Naive thymus-derived CD4-positive, alpha-beta T cell (primary cell): ENCODE results near the gene RHOBTB1. TPM values are rescaled to one million over a fixed set of nuclear protein-coding genes. Genes with fewer than 3 reads are reported as not detected.

Experiments used
- ATAC-seq: fragments of 150-1000 bp; cut with Tn5 transposase; 2 replicates; pipeline ENCODE4 v1.10.0; 2021; ENCODE audit warnings: mild to moderate bottlenecking, moderate library complexity
- CTCF ChIA-PET: fragments of 350-600 bp; sonication (Branson Sonifier 250); formaldehyde crosslinking; loops from one replicate; lab custom pipeline; 2021; ENCODE audit warnings: antibody characterized with exemption; lab: Charles Lee
- POLR2A ChIA-PET: fragments of 350-600 bp; sonication (Branson Sonifier 250); formaldehyde crosslinking; loops from one replicate; lab custom pipeline; 2021; ENCODE audit warnings: antibody characterized with exemption, inconsistent platforms; lab: Charles Lee
- DNase-seq, 9 donors: peaks; one replicate each; pipeline versions ENCODE4 v3.0.0 to v3.0.0-alpha.2; 2020 to 2022; ENCODE audit warnings: mixed read lengths in 1 of 9
- H3K27ac ChIP-seq: one replicate; pipeline ENCODE4 v1.7.0; 2013; ENCODE audit warnings: mild to moderate bottlenecking, low read depth, low read length, moderate library complexity
- H3K27me3 ChIP-seq, 2 donors: one replicate each; pipeline ENCODE4 v1.7.0; 2013; ENCODE audit warnings: low read length in 2 of 2, mild to moderate bottlenecking in 2 of 2, moderate library complexity in 2 of 2; ENCODE audit not compliant: control insufficient read depth in 2 of 2, insufficient read depth in 2 of 2
- H3K36me3 ChIP-seq, 3 experiments: 1 replicate in 2 of 3; 2 replicates in 1 of 3; pipeline ENCODE4 v1.7.0; 2013; ENCODE audit warnings: low read length in 3 of 3, mild to moderate bottlenecking in 3 of 3, moderate library complexity in 1 of 3; ENCODE audit not compliant: insufficient read depth in 3 of 3, control insufficient read depth in 2 of 3
- H3K4me1 ChIP-seq, 2 donors: one replicate each; pipeline ENCODE4 v1.7.0; 2013; ENCODE audit warnings: low read length in 2 of 2, mild to moderate bottlenecking in 2 of 2, moderate library complexity in 1 of 2; ENCODE audit not compliant: control insufficient read depth in 2 of 2, insufficient read depth in 2 of 2
- H3K4me3 ChIP-seq: 2 replicates; pipeline ENCODE4 v1.7.0; 2013; ENCODE audit warnings: mild to moderate bottlenecking, low read length
- H3K9me3 ChIP-seq, 3 experiments: 1 replicate in 2 of 3; 2 replicates in 1 of 3; pipeline ENCODE4 v1.7.0; 2013; ENCODE audit warnings: low read length in 3 of 3; ENCODE audit not compliant: control insufficient read depth in 2 of 3
- H3K27ac Mint-ChIP-seq, 9 donors: one replicate each; pipeline ENCODE4 v1.8.0; 2020 to 2022; ENCODE audit warnings: mixed read lengths in 9 of 9, mild to moderate bottlenecking in 8 of 9, moderate library complexity in 5 of 9, inconsistent platforms in 2 of 9
- H3K27me3 Mint-ChIP-seq, 5 donors: one replicate each; pipeline ENCODE4 v1.8.0; 2021 to 2022; ENCODE audit warnings: mixed read lengths in 5 of 5, mild to moderate bottlenecking in 1 of 5
- H3K36me3 Mint-ChIP-seq, 5 donors: one replicate each; pipeline ENCODE4 v1.8.0; 2020 to 2022; ENCODE audit warnings: mixed read lengths in 5 of 5, mild to moderate bottlenecking in 3 of 5, inconsistent platforms in 1 of 5
- H3K4me1 Mint-ChIP-seq, 7 donors: one replicate each; pipeline ENCODE4 v1.8.0; 2020 to 2022; ENCODE audit warnings: mixed read lengths in 7 of 7, mild to moderate bottlenecking in 3 of 7, inconsistent platforms in 1 of 7
- H3K4me3 Mint-ChIP-seq, 10 donors: one replicate each; pipeline ENCODE4 v1.8.0; 2020 to 2022; ENCODE audit warnings: mild to moderate bottlenecking in 10 of 10, mixed read lengths in 10 of 10, moderate library complexity in 6 of 10, inconsistent platforms in 2 of 10
- H3K9me3 Mint-ChIP-seq, 11 donors: one replicate each; pipeline ENCODE4 v1.8.0; 2020 to 2022; ENCODE audit warnings: mixed read lengths in 11 of 11, mild to moderate bottlenecking in 4 of 11, inconsistent platforms in 1 of 11, moderate library complexity in 1 of 11
- intact Hi-C, 2 donors: fragments of 100-400 bp; cut with micrococcal nuclease; formaldehyde crosslinking; loops; one replicate each; pipeline ENCODE4 v1.15.1; 2023
- polyA plus RNA-seq, 2 donors: library from polyadenylated mRNA; unstranded; fragments of 300-500 nt; fragmentation: Illumina TruSeq; gene quantifications; one replicate each; pipeline ENCODE4 v1.2.3, GENCODE V29; 2021
- total RNA-seq, 6 experiments: library from RNA in 5 of 6; stranded (reverse) in 5 of 6; gene quantifications; 1 replicate in 5 of 6; 2 replicates in 1 of 6; pipeline ENCODE4 v1.2.3 and lab custom pipeline; 2021 to 2026

The RHOBTB1 gene
- total and polyA plus RNA-seq, 7 experiments from 2014 or later: 0.11 to 1.1 (median 0.22) TPM; not detected in 3

GRCh38 chr10:60878224-60878623 is 65.8 kb downstream of the RHOBTB1 start:
- peaks cover 0 to 5% (median 0%) of the 10 kb centered on the region in 11 donors for H3K9me3 Mint-ChIP-seq
- H3K36me3 Mint-ChIP-seq: no peaks in the 10 kb centered on the region
- CTCF ChIA-PET: no interaction called here
- H3K4me3 ChIP-seq: no peak overlapping the region
- DNase-seq (no peak), ATAC-seq (peak; percentile 18)
- no peak overlapping the region for H3K27ac Mint-ChIP-seq
- no peaks in the 10 kb centered on the region for H3K4me1 ChIP-seq
- H3K4me3 Mint-ChIP-seq: no peak overlapping the region
- H3K27me3 Mint-ChIP-seq: peaks cover 0 to 9% (median 7%) of the 10 kb centered on the region in 5 donors
- no peaks in the 10 kb centered on the region for H3K4me1 Mint-ChIP-seq
- no peaks in the 10 kb centered on the region for H3K27me3 ChIP-seq
- no peak overlapping the region for H3K27ac ChIP-seq
- no peaks in the 10 kb centered on the region for H3K9me3 ChIP-seq
- intact Hi-C loops: no loop called here
- POLR2A ChIA-PET: no interaction called here
- H3K36me3 ChIP-seq: no peaks in the 10 kb centered on the region

DNA sequence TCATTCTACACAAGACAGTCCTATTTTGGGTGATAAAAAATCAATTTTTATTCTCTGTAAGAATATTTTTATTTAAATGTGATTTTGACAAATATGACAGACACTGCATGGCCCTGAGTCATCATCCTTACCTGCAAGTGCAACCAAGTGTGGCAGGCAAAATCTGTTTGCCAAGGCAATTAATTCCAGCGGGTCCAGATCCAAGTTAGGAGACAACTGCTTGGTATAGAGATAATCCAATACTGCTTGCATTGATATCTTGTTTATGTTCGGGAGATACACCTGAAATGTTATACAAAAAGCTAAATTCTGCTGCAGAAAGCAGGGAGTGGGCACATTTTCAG is 66.2 kb downstream of the RHOBTB1 start:
- no peak overlapping the region for H3K4me3 Mint-ChIP-seq
- H3K36me3 Mint-ChIP-seq: no peaks in the 10 kb centered on the region
- peaks cover 0 to 5% (median 0%) of the 10 kb centered on the region in 11 donors for H3K9me3 Mint-ChIP-seq
- ChIA-PET CTCF (no interaction called here), POLR2A (no interaction called here)
- H3K36me3 ChIP-seq: no peaks in the 10 kb centered on the region
- no peaks in the 10 kb centered on the region for H3K27me3 ChIP-seq
- ATAC-seq: no peak
- H3K27ac Mint-ChIP-seq: no peak overlapping the region
- no peak for DNase-seq
- no peak overlapping the region for H3K27ac ChIP-seq
- no peak overlapping the region for H3K4me3 ChIP-seq
- H3K27me3 Mint-ChIP-seq: peaks cover 4 to 13% (median 7%) of the 10 kb centered on the region in 5 donors
- H3K9me3 ChIP-seq: no peaks in the 10 kb centered on the region
- intact Hi-C loops: no loop called here
- H3K4me1 Mint-ChIP-seq: no peaks in the 10 kb centered on the region
- H3K4me1 ChIP-seq: no peaks in the 10 kb centered on the region

DNA sequence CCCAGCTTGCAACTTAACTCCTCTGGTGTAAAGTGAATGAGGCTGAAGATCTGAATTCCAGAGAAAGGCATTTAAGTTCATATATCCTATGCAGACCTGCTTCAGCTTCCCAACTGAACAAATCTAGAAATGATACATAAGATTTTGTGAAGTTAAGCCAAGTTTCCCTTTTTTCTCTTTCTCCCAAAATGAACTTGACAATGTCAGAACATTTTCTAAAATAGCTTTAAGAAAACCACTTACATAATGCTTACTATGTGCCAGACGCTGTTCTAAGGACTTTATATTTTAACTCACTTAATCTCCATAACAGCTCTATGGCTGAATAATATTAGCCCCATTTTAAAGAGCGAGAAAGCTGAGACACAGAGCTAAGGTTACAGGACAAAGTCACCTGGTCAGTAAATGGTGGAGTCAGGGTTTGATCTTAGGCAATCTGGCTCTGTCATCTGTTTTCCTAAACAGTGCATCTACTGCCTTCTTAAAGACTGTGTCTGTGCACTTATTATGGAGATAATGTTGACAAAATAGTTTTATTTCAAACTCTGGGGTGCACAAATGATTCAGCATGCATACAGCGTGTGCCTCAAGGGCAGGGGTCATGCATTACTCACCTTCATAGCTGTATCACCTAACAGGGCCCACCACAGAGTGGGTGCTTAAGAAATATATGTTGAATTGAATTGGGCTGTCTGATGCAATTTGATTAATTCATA is 66.8 kb downstream of the RHOBTB1 start:
- H3K4me3 Mint-ChIP-seq: no peak overlapping the region
- CTCF ChIA-PET: no interaction called here
- peaks cover 0 to 5% (median 0%) of the 10 kb centered on the region in 11 donors for H3K9me3 Mint-ChIP-seq
- peaks cover 4 to 15% (median 7%) of the 10 kb centered on the region in 5 donors for H3K27me3 Mint-ChIP-seq
- H3K4me1 Mint-ChIP-seq: no peaks in the 10 kb centered on the region
- Histone ChIP-seq H3K36me3 (no peaks in the 10 kb centered on the region), H3K4me3 (no peak overlapping the region), H3K9me3 (no peaks in the 10 kb centered on the region), H3K27me3 (no peaks in the 10 kb centered on the region), H3K27ac (no peak overlapping the region), H3K4me1 (no peaks in the 10 kb centered on the region)
- intact Hi-C loops: no loop called here
- POLR2A ChIA-PET: no interaction called here
- no peak for ATAC-seq
- no peaks in the 10 kb centered on the region for H3K36me3 Mint-ChIP-seq
- no peak for DNase-seq
- no peak overlapping the region for H3K27ac Mint-ChIP-seq

GRCh38 chr10:60873758-60874157 is 70.2 kb downstream of the RHOBTB1 start:
- CTCF ChIA-PET: no interaction called here
- Mint-ChIP-seq H3K27ac (no peak overlapping the region), H3K4me3 (no peak overlapping the region), H3K36me3 (no peaks in the 10 kb centered on the region), H3K27me3 (peaks cover 6 to 24% (median 11%) of the 10 kb centered on the region in 5 donors), H3K4me1 (no peaks in the 10 kb centered on the region), H3K9me3 (no peaks in the 10 kb centered on the region)
- H3K36me3 ChIP-seq: no peaks in the 10 kb centered on the region
- H3K4me1 ChIP-seq: no peaks in the 10 kb centered on the region
- intact Hi-C loops: no loop called here
- POLR2A ChIA-PET: no interaction called here
- H3K9me3 ChIP-seq: no peaks in the 10 kb centered on the region
- DNase-seq (no peak), ATAC-seq (no peak)
- H3K27me3 ChIP-seq: no peaks in the 10 kb centered on the region
- no peak overlapping the region for H3K4me3 ChIP-seq
- H3K27ac ChIP-seq: no peak overlapping the region

DNA sequence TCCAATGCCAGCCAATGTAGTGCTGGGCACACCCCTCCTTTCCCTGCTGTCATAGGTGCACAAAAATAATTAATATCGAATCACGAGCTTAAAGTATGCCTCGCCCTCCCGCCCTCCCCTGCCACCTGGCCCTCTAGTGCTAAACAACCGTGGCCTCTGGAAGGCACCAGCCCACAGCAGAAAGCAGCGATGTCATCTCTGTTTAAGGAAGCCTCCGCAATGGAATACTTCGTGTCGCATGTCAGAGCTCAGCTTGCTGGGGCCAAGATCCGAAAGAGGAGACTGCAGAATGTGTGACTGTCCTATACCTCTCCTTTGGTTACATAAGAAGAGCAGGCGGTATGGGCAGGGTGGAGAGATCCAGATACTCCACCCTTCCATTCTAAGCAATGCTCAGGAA is 71.5 kb downstream of the RHOBTB1 start:
- ATAC-seq (no peak), DNase-seq (no peak)
- Histone ChIP-seq H3K4me1 (no peaks in the 10 kb centered on the region), H3K9me3 (no peaks in the 10 kb centered on the region), H3K4me3 (no peak overlapping the region), H3K27ac (no peak overlapping the region), H3K27me3 (no peaks in the 10 kb centered on the region), H3K36me3 (no peaks in the 10 kb centered on the region)
- H3K9me3 Mint-ChIP-seq: peaks cover 0 to 1% (median 0%) of the 10 kb centered on the region in 11 donors
- no peak overlapping the region for H3K27ac Mint-ChIP-seq
- no peaks in the 10 kb centered on the region for H3K36me3 Mint-ChIP-seq
- ChIA-PET POLR2A (no interaction called here), CTCF (no interaction called here)
- H3K27me3 Mint-ChIP-seq: peaks cover 6 to 28% (median 14%) of the 10 kb centered on the region in 5 donors
- H3K4me1 Mint-ChIP-seq: no peaks in the 10 kb centered on the region
- no peak overlapping the region for H3K4me3 Mint-ChIP-seq
- intact Hi-C loops: no loop called here

GRCh38 chr10:60871215-60871614 is 72.8 kb downstream of the RHOBTB1 start:
- Mint-ChIP-seq H3K27me3 (peaks cover 6 to 29% (median 15%) of the 10 kb centered on the region in 5 donors), H3K4me1 (no peaks in the 10 kb centered on the region), H3K27ac (no peak overlapping the region), H3K4me3 (no peak overlapping the region), H3K36me3 (no peaks in the 10 kb centered on the region), H3K9me3 (peaks cover 0 to 1% (median 0%) of the 10 kb centered on the region in 11 donors)
- DNase-seq (no peak), ATAC-seq (no peak)
- Histone ChIP-seq H3K36me3 (no peaks in the 10 kb centered on the region), H3K27me3 (no peaks in the 10 kb centered on the region), H3K9me3 (no peaks in the 10 kb centered on the region), H3K4me3 (no peak overlapping the region), H3K27ac (no peak overlapping the region), H3K4me1 (no peaks in the 10 kb centered on the region)
- ChIA-PET CTCF (no interaction called here), POLR2A (interaction anchor here (0.9 kb wide), 1 partner anchor 257 kb away, joined by 3 read pairs; no protein-coding TSS in a partner anchor)
- intact Hi-C loops: no loop called here

DNA sequence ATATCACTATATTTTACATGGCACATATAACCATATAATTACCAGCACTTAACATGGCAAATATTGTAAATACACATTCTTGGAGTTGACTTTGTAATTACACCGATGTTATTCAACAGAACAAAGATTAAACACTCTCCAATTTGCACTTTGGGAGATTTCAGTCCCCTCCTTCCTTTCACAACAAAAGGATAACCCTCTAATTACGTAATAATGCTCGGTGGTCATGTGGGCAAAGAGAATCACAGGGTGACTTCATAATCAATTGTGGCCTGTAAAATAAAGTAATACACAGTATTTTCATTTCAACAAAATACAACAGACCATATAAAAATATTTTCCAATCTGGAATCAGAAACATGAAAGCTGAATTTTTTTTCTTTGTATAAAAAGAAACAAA is 73.2 kb downstream of the RHOBTB1 start:
- DNase-seq: no peak
- intact Hi-C loops: no loop called here
- peaks cover 6 to 33% (median 15%) of the 10 kb centered on the region in 5 donors for H3K27me3 Mint-ChIP-seq
- ChIA-PET POLR2A (no interaction called here), CTCF (no interaction called here)
- H3K9me3 ChIP-seq: no peaks in the 10 kb centered on the region
- H3K36me3 ChIP-seq: no peaks in the 10 kb centered on the region
- H3K27ac ChIP-seq: no peak overlapping the region
- no peaks in the 10 kb centered on the region for H3K4me1 ChIP-seq
- H3K4me3 ChIP-seq: no peak overlapping the region
- peaks cover 0 to 1% (median 0%) of the 10 kb centered on the region in 11 donors for H3K9me3 Mint-ChIP-seq
- no peaks in the 10 kb centered on the region for H3K27me3 ChIP-seq
- H3K4me3 Mint-ChIP-seq: no peak overlapping the region
- no peaks in the 10 kb centered on the region for H3K4me1 Mint-ChIP-seq
- no peaks in the 10 kb centered on the region for H3K36me3 Mint-ChIP-seq
- ATAC-seq: no peak
- H3K27ac Mint-ChIP-seq: no peak overlapping the region
